NCI-H748 (cell line): ENCODE measurements around the gene EIF4G1.

Experiments used
- DNase-seq: peaks from one replicate; lab custom pipeline; 2025; ENCODE audit not compliant: unreplicated experiment; lab: John Stamatoyannopoulos, UW

Gene EIF4G1

DNA sequence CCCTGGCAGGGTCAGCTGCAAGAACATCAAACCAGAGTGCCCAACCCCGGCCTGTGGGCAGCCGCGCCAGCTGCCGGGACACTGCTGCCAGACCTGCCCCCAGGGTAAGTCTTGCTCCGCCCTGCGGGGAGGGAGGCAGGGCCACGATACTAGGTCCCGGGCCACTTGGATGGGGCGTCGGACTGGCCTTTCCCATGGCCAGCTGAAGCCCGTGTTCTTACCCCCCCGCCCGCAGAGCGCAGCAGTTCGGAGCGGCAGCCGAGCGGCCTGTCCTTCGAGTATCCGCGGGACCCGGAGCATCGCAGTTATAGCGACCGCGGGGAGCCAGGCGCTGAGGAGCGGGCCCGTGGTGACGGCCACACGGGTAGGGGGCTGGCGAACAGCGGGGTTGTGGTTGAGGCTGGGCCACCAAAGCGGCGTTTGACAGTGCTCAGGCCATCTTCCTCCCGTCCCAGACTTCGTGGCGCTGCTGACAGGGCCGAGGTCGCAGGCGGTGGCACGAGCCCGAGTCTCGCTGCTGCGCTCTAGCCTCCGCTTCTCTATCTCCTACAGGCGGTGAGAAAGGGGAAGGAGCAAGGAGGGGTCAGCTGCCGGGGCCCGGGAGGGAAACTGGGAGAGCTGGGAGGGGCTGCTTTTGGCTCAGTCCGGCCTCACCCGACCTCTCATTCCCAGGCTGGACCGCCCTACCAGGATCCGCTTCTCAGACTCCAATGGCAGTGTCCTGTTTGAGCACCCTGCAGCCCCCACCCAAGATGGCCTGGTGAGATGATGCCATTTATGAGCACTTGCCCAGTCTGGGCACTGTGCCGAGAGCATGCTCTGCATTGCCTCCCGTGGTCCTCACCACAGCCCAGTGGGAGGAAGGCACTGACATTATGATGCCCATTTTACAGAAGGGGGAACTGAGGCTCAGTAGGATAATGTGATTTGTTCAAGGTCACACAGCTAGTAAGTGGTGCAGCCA lies 67.1 kb downstream of the EIF4G1 start:
- DNase-seq: no peak

DNA sequence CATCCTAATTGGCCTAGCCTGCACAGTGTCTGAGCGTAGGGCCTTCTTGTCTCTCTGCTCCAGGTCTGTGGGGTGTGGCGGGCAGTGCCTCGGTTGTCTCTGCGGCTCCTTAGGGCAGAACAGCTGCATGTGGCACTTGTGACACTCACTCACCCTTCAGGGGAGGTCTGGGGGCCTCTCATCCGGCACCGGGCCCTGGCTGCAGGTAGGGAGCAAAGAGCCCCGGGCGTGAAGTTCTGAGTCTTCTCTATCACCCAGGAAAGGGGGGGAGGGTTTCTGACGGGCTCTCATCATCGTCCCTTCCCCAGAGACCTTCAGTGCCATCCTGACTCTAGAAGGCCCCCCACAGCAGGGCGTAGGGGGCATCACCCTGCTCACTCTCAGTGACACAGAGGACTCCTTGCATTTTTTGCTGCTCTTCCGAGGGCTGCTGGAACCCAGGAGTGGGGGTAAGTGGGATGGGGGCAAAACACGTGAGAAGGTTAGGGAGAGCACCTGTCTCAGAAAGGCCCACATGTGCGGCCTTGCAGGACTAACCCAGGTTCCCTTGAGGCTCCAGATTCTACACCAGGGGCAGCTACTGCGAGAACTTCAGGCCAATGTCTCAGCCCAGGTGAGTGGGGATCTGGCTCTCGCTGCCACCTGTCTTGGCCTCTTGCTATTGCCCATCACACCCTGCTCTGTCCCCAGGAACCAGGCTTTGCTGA lies 68.1 kb downstream of the EIF4G1 start:
- DNase-seq: no peak

DNA sequence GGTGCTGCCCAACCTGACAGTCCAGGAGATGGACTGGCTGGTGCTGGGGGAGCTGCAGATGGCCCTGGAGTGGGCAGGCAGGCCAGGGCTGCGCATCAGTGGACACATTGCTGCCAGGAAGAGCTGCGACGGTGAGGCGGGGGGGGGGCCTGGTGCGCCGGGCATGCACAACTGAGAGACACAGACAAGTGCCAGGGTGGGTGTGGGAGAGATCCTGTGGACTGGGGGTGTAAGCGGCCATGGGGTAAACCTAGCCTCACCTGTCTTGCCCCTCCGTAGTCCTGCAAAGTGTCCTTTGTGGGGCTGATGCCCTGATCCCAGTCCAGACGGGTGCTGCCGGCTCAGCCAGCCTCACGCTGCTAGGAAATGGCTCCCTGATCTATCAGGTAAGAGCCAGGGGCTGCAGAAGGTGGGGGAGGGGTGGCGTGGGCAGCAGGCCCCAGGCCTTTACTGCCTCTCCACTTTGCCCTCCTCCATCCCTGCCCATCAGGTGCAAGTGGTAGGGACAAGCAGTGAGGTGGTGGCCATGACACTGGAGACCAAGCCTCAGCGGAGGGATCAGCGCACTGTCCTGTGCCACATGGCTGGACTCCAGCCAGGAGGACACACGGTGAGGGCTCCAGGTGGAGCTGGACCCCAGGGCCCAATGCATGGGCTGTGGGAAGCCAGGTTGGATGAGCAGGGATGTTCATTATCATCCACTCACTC lies 68.8 kb downstream of the EIF4G1 start:
- DNase-seq: no peak

DNA sequence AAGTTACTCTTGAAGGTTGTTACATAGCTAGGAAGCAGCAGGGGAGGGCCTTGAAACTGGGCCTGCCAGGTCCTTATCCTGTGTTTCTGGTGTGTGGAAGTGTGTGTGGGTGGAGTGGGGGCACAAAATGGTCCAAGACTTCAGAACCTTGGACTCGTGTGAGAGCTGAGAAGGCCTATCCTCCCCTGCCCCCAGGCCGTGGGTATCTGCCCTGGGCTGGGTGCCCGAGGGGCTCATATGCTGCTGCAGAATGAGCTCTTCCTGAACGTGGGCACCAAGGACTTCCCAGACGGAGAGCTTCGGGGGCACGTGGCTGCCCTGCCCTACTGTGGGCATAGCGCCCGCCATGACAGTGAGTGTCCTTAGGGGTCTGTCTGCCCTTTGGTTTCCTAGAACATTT lies 69.9 kb downstream of the EIF4G1 start:
- DNase-seq: no peak
